HFF-Myc (cell line): ENCODE data around the gene EXOG.

Experiments
- DNase-seq: peaks from one replicate; pipeline ENCODE4 v3.0.0-alpha.2; 2011; ENCODE audit warnings: low read depth; ENCODE audit errors: extremely low read depth
- H3K4me3 ChIP-seq: replicated peaks from 2 replicates; pipeline ENCODE4 v1.5.1; 2011; ENCODE audit warnings: low read depth, mild to moderate bottlenecking, control low read depth, low read length
- TF ChIP-seq, protein P1 (sequence below): IDR thresholded peaks from 2 replicates; pipeline ENCODE4 v1.5.1; 2012; ENCODE audit warnings: mild to moderate bottlenecking, low read depth, low read length, control low read depth; ENCODE audit errors: missing control alignments

Gene EXOG

DNA sequence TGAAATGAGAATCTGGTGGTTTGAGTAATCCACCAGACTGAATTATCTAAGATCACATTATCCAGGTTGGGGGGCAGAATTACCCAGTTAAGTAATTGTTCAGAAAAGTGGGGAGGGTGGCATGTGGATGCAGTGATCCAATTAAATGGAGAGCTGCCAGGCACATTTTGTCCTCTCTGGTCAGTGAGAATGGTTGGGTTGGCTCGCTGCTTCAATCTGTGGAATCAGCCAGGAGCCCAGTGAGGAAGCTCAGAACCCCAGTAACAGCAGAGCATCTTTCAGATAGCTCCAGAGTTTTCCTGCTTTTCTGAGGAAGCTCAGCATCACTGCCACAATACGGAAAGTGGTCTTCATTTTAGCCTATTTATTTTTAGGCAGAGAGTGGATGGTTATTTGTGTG is 6.4 kb upstream of the EXOG start:
- no peak overlapping the region for H3K4me3 ChIP-seq
- TF ChIP-seq, protein P1, sequence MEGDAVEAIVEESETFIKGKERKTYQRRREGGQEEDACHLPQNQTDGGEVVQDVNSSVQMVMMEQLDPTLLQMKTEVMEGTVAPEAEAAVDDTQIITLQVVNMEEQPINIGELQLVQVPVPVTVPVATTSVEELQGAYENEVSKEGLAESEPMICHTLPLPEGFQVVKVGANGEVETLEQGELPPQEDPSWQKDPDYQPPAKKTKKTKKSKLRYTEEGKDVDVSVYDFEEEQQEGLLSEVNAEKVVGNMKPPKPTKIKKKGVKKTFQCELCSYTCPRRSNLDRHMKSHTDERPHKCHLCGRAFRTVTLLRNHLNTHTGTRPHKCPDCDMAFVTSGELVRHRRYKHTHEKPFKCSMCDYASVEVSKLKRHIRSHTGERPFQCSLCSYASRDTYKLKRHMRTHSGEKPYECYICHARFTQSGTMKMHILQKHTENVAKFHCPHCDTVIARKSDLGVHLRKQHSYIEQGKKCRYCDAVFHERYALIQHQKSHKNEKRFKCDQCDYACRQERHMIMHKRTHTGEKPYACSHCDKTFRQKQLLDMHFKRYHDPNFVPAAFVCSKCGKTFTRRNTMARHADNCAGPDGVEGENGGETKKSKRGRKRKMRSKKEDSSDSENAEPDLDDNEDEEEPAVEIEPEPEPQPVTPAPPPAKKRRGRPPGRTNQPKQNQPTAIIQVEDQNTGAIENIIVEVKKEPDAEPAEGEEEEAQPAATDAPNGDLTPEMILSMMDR: no peak

GRCh38 chr3:38490281-38491030 is 5.7 kb upstream of the EXOG start:
- H3K4me3 ChIP-seq: no peak overlapping the region
- TF ChIP-seq, protein P1: no peak
- peak; percentile 24 for DNase-seq

More for the DNA sequence above, 6.4 kb upstream of the EXOG start:
- DNase-seq: no peak

- TF ChIP-seq, protein P1: no peak
- no peak overlapping the region for H3K4me3 ChIP-seq
- no peak for DNase-seq
These were observed 4.9 kb upstream of the EXOG start for GRCh38 chr3:38491215-38491614.

DNA sequence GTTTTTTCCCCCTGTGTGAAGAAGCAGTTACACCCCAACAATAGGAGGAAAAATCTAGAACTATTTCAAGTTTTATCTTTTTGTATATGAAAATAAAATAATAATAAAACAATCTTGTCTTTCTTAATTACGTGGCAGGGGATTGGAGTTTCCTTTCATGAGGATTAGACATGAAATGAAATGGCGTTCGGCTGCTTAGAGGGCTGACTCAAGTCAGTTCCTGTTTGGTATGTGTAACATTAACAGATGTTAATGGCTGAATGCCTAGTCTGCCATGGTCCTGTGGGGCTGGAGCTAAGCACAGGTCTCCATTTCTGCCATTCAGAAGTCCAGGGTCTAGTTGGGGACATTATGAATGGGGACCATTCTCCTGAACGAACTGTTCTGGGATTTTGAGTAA is 3.1 kb upstream of the EXOG start:
- H3K4me3 ChIP-seq: no peak overlapping the region
- DNase-seq: peak; percentile 21
- TF ChIP-seq, protein P1: no peak

- DNase-seq: no peak
- TF ChIP-seq, protein P1: no peak
- peak overlapping the region; percentile 80 for H3K4me3 ChIP-seq
These were observed 891 bp downstream of the EXOG start for GRCh38 chr3:38497031-38497430.

DNA sequence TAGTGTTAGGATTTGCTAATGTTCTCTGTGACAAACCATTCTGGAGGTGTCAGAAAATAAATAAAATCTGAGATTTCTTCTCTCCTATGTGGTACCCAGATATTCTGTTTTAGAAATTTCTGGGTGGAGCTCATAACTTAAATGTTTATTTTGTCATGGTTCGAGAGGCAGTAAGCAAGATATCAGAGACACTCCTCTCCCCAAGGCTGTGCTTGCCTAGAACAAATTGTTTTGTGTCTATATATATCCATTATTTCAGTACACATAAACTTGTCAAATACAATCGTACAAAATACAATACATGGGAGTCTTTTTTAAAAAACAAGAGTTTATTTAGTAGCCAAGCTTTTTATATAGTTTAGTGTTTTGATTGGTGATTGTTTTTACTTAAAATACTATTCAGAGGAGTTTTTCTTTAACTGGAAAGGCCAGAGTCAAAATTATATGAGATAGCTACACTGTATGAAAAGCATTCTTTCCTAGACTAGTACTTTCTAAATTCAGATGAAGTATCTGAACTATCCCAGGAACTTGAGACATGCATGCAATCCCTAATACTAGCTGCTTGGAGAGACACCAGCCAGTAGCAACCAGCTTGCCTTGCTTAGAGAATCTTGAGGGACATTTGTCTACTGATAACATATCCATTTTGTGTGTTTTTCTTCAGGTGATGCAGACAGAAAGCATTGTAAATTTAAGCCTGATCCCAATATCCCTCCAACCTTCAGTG is 4.7 kb downstream of the EXOG start:
- TF ChIP-seq, protein P1: no peak
- no peak for DNase-seq
- no peak overlapping the region for H3K4me3 ChIP-seq
